ENCODE measurements around the gene TAS2R41.

- TF ChIP-seq, protein P1, sequence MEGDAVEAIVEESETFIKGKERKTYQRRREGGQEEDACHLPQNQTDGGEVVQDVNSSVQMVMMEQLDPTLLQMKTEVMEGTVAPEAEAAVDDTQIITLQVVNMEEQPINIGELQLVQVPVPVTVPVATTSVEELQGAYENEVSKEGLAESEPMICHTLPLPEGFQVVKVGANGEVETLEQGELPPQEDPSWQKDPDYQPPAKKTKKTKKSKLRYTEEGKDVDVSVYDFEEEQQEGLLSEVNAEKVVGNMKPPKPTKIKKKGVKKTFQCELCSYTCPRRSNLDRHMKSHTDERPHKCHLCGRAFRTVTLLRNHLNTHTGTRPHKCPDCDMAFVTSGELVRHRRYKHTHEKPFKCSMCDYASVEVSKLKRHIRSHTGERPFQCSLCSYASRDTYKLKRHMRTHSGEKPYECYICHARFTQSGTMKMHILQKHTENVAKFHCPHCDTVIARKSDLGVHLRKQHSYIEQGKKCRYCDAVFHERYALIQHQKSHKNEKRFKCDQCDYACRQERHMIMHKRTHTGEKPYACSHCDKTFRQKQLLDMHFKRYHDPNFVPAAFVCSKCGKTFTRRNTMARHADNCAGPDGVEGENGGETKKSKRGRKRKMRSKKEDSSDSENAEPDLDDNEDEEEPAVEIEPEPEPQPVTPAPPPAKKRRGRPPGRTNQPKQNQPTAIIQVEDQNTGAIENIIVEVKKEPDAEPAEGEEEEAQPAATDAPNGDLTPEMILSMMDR (IDR thresholded peaks at IDR 0.05) = no peak
- no peak for TF ChIP-seq POLR2A (IDR thresholded peaks at IDR 0.05)
Measured at GRCh38 chr7:143494622-143495021, 16.9 kb downstream of the TAS2R41 start.

All from heart left ventricle (tissue), 13 donors.